ENCODE data around the gene BMX.

BMX gene

DNA sequence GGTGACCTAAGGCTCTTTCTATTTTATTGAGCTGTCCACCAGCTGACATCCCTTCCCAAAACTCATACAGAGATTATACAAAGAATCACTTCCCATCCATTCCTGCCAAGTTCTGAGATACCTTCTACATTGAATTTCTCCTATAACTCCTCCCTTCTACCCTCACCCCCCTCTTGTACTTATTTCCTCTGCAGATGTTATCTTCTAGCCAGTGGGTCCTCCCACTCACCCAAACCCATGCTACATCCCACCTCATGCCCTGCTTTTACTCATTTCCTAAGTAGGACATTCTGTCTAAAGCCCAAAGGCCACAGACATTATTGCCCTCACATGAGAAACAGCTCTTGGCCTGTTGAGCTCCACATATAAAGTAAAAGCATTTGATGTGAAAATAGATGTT is 28.6 kb downstream of the BMX start:
- no peak for DNase-seq (ENCODE audit: low read depth, low spot score)
- Histone ChIP-seq H3K36me3 (ENCODE audit: control insufficient read depth, insufficient read depth, low read length) (no peaks in the 10 kb centered on the region), H3K9me3 (ENCODE audit: control insufficient read depth, insufficient read depth, low read length) (no peaks in the 10 kb centered on the region), H3K27ac (ENCODE audit: low read length) (no peak overlapping the region), H3K4me3 (ENCODE audit: low read length) (no peak overlapping the region), H3K27me3 (ENCODE audit: control insufficient read depth, insufficient read depth, low read length) (no peaks in the 10 kb centered on the region), H3K4me1 (ENCODE audit: control insufficient read depth, insufficient read depth, low read length) (no peaks in the 10 kb centered on the region)

GRCh38 chrX:15530318-15530717 is 29.7 kb downstream of the BMX start:
- no peak for DNase-seq (ENCODE audit: low read depth, low spot score)
- Histone ChIP-seq H3K27ac (ENCODE audit: low read length) (no peak overlapping the region), H3K9me3 (ENCODE audit: control insufficient read depth, insufficient read depth, low read length) (no peaks in the 10 kb centered on the region), H3K27me3 (ENCODE audit: control insufficient read depth, insufficient read depth, low read length) (no peaks in the 10 kb centered on the region), H3K4me3 (ENCODE audit: low read length) (no peak overlapping the region), H3K36me3 (ENCODE audit: control insufficient read depth, insufficient read depth, low read length) (no peaks in the 10 kb centered on the region), H3K4me1 (ENCODE audit: control insufficient read depth, insufficient read depth, low read length) (no peaks in the 10 kb centered on the region)
- no CpG with 5 or more reads among the region's 6 CpGs for WGBS (ENCODE audit: insufficient coverage, insufficient read length)

DNA sequence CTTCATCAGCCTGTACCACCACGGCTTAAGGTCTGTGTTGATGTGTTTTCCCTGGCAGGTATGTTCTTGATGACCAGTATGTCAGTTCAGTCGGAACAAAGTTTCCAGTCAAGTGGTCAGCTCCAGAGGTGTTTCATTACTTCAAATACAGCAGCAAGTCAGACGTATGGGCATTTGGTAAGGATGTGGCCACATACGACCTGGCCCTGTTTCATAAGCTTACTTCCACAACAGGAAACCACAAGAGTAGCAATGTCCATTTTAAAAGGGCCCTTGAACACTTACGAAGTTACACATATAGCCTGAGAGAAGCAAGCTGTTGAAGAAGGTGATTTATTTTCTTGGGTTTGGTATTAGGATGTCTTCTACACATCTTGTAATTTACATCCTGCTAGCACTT is 46.1 kb downstream of the BMX start:
- WGBS (ENCODE audit: insufficient coverage, insufficient read length) = no CpG with 5 or more reads among the region's 5 CpGs
- no peaks in the 10 kb centered on the region for H3K4me1 ChIP-seq (ENCODE audit: control insufficient read depth, insufficient read depth, low read length)
- no peaks in the 10 kb centered on the region for H3K27me3 ChIP-seq (ENCODE audit: control insufficient read depth, insufficient read depth, low read length)
- DNase-seq (ENCODE audit: low read depth, low spot score) = no peak
- H3K9me3 ChIP-seq (ENCODE audit: control insufficient read depth, insufficient read depth, low read length) = no peaks in the 10 kb centered on the region
- H3K36me3 ChIP-seq (ENCODE audit: control insufficient read depth, insufficient read depth, low read length) = no peaks in the 10 kb centered on the region
- H3K27ac ChIP-seq (ENCODE audit: low read length) = no peak overlapping the region
- no peak overlapping the region for H3K4me3 ChIP-seq (ENCODE audit: low read length)

DNA sequence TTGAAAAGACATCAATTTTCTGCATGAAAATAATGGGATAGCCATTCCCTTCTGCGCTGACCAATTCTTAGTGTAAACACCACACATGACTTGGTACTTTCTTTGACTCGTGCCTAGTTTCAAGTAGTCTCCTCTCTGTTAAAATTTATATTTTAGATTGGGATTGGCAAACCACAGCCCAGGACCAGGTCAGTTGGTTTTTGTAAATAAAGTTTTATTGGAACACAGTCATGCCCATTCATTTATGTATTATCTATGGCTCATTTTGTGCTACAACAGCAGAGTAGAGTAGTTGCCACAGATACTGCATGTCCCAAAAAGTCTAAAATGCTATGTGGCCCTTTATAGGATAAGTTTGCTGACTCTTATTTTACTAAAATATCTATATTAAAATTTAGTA is 46.7 kb downstream of the BMX start:
- no peak for DNase-seq (ENCODE audit: low read depth, low spot score)
- no CpG with 5 or more reads among the region's 2 CpGs for WGBS (ENCODE audit: insufficient coverage, insufficient read length)
- H3K27me3 ChIP-seq (ENCODE audit: control insufficient read depth, insufficient read depth, low read length) = no peaks in the 10 kb centered on the region
- no peaks in the 10 kb centered on the region for H3K4me1 ChIP-seq (ENCODE audit: control insufficient read depth, insufficient read depth, low read length)
- H3K27ac ChIP-seq (ENCODE audit: low read length) = no peak overlapping the region
- no peaks in the 10 kb centered on the region for H3K9me3 ChIP-seq (ENCODE audit: control insufficient read depth, insufficient read depth, low read length)
- H3K36me3 ChIP-seq (ENCODE audit: control insufficient read depth, insufficient read depth, low read length) = no peaks in the 10 kb centered on the region
- H3K4me3 ChIP-seq (ENCODE audit: low read length) = no peak overlapping the region

- no peak for DNase-seq (ENCODE audit: low read depth, low spot score)
- Histone ChIP-seq H3K4me3 (ENCODE audit: low read length) (no peak overlapping the region), H3K27me3 (ENCODE audit: control insufficient read depth, insufficient read depth, low read length) (no peaks in the 10 kb centered on the region), H3K9me3 (ENCODE audit: control insufficient read depth, insufficient read depth, low read length) (no peaks in the 10 kb centered on the region), H3K36me3 (ENCODE audit: control insufficient read depth, insufficient read depth, low read length) (no peaks in the 10 kb centered on the region), H3K27ac (ENCODE audit: low read length) (no peak overlapping the region), H3K4me1 (ENCODE audit: control insufficient read depth, insufficient read depth, low read length) (no peaks in the 10 kb centered on the region)
- WGBS (ENCODE audit: insufficient coverage, insufficient read length) = no CpG with 5 or more reads among the region's 8 CpGs
Measured at GRCh38 chrX:15549189-15550012, 48.8 kb downstream of the BMX start.

DNA sequence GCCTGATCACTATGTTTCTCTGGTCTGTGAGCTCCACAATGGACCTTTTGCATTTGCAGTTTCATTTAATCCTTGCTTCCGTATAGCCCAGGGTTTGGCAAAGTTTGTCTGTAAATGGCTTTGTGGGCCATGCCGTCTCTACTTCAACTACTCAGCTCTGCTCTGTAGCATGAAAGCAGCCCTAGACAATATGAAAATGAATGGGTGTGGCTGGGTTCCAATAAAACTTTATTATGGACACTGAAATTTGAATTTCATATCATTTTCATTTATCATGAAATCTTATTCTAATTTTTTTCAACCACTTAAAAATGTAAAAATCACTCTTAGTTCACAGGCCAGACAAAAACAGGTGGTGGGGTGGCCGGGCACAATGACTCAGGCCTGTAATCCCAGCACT is 58.6 kb downstream of the BMX start:
- Histone ChIP-seq H3K4me1 (ENCODE audit: control insufficient read depth, insufficient read depth, low read length) (no peaks in the 10 kb centered on the region), H3K27ac (ENCODE audit: low read length) (no peak overlapping the region), H3K36me3 (ENCODE audit: control insufficient read depth, insufficient read depth, low read length) (no peaks in the 10 kb centered on the region), H3K4me3 (ENCODE audit: low read length) (no peak overlapping the region), H3K27me3 (ENCODE audit: control insufficient read depth, insufficient read depth, low read length) (no peaks in the 10 kb centered on the region), H3K9me3 (ENCODE audit: control insufficient read depth, insufficient read depth, low read length) (no peaks in the 10 kb centered on the region)
- no peak for DNase-seq (ENCODE audit: low read depth, low spot score)
- no CpG with 5 or more reads among the region's 3 CpGs for WGBS (ENCODE audit: insufficient coverage, insufficient read length)

- no peak overlapping the region for H3K27ac ChIP-seq (ENCODE audit: low read length)
- no CpG with 5 or more reads among the region's 3 CpGs for WGBS (ENCODE audit: insufficient coverage, insufficient read length)
- H3K4me3 ChIP-seq (ENCODE audit: low read length) = no peak overlapping the region
- no peaks in the 10 kb centered on the region for H3K9me3 ChIP-seq (ENCODE audit: control insufficient read depth, insufficient read depth, low read length)
- H3K36me3 ChIP-seq (ENCODE audit: control insufficient read depth, insufficient read depth, low read length) = no peaks in the 10 kb centered on the region
- DNase-seq (ENCODE audit: low read depth, low spot score) = no peak
- no peaks in the 10 kb centered on the region for H3K27me3 ChIP-seq (ENCODE audit: control insufficient read depth, insufficient read depth, low read length)
- H3K4me1 ChIP-seq (ENCODE audit: control insufficient read depth, insufficient read depth, low read length) = no peaks in the 10 kb centered on the region
Measured at GRCh38 chrX:15560924-15561323, 60.3 kb downstream of the BMX start.

DNA sequence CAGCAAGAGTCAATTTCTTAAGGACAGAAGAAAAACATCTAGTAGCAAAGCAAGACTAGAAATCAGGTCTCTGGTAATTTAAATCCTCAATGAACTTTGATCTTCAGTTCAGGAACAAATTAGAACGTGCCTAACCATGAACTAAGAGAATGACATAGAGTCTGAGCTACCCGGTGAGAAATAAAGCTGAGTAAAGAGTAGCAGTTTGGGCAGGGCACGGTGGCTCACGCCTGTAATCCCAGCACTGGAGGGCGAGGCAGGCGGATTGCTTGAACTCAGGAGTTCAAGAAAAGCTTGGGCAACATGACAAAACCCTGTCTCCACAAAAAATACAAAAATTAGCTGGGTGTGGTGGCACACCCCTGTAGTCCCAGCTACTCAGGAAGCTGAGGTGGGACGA is 62.4 kb downstream of the BMX start:
- H3K36me3 ChIP-seq (ENCODE audit: control insufficient read depth, insufficient read depth, low read length) = no peaks in the 10 kb centered on the region
- no CpG with 5 or more reads among the region's 7 CpGs for WGBS (ENCODE audit: insufficient coverage, insufficient read length)
- no peaks in the 10 kb centered on the region for H3K9me3 ChIP-seq (ENCODE audit: control insufficient read depth, insufficient read depth, low read length)
- no peaks in the 10 kb centered on the region for H3K27me3 ChIP-seq (ENCODE audit: control insufficient read depth, insufficient read depth, low read length)
- H3K27ac ChIP-seq (ENCODE audit: low read length) = no peak overlapping the region
- H3K4me3 ChIP-seq (ENCODE audit: low read length) = no peak overlapping the region
- H3K4me1 ChIP-seq (ENCODE audit: control insufficient read depth, insufficient read depth, low read length) = no peaks in the 10 kb centered on the region
- DNase-seq (ENCODE audit: low read depth, low spot score) = no peak

DNA sequence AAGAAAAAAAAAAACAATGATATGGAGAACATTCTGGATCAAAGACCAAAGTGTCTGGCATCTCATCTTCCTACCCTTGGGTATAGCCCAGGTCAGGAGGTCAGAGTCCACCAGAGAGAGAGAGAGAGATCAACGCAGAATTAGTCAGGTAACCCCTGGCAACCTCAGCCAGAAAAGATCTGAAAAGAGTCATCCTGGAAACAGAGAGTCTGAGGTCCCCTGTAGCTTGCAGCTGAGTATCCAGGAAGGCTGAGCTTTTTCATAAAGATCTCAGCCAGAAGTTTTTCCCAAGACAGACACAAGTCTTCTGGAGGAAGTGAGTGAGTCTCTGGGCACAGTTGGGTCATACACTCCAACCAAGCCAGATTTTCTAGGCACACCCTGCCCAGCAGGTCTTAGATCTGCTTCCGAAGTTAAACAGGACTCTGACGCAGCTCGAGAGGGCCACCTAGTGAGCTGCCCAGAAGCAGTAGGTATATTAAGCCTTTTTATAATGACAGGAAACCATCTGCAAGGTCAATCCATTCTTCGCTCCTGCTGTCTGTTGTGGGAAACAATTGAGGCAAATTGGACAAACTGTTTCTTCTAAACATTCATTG is 64.5 kb downstream of the BMX start:
- no CpG with 5 or more reads among the region's 5 CpGs for WGBS (ENCODE audit: insufficient coverage, insufficient read length)
- Histone ChIP-seq H3K4me3 (ENCODE audit: low read length) (no peak overlapping the region), H3K4me1 (ENCODE audit: control insufficient read depth, insufficient read depth, low read length) (no peaks in the 10 kb centered on the region), H3K36me3 (ENCODE audit: control insufficient read depth, insufficient read depth, low read length) (no peaks in the 10 kb centered on the region), H3K27me3 (ENCODE audit: control insufficient read depth, insufficient read depth, low read length) (no peaks in the 10 kb centered on the region), H3K9me3 (ENCODE audit: control insufficient read depth, insufficient read depth, low read length) (no peaks in the 10 kb centered on the region), H3K27ac (ENCODE audit: low read length) (no peak overlapping the region)
- DNase-seq (ENCODE audit: low read depth, low spot score) = no peak

DNA sequence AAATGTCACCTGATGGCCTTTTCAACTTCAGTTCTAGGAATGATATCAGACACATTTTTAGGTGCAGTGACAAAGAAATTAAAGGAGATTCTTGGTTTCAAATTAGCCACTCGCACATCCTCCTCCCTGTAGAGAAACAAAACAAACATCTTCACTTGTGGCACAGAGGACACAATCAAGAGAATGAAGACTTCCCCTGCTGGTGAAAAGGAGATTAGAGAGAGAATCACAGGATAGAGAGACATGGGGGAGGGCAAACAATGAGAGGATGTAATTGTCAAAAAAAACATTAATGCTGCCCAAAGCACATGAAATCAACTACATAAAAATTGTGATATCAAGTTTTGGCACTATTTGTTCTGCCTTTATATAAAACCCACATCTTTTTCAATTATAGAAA is 65.6 kb downstream of the BMX start:
- Histone ChIP-seq H3K9me3 (ENCODE audit: control insufficient read depth, insufficient read depth, low read length) (no peaks in the 10 kb centered on the region), H3K27me3 (ENCODE audit: control insufficient read depth, insufficient read depth, low read length) (no peaks in the 10 kb centered on the region), H3K4me1 (ENCODE audit: control insufficient read depth, insufficient read depth, low read length) (no peaks in the 10 kb centered on the region), H3K27ac (ENCODE audit: low read length) (no peak overlapping the region), H3K4me3 (ENCODE audit: low read length) (no peak overlapping the region), H3K36me3 (ENCODE audit: control insufficient read depth, insufficient read depth, low read length) (no peaks in the 10 kb centered on the region)
- DNase-seq (ENCODE audit: low read depth, low spot score) = no peak
- no CpG with 5 or more reads among the region's 1 CpG for WGBS (ENCODE audit: insufficient coverage, insufficient read length)

GRCh38 chrX:15567267-15567666 is 66.7 kb downstream of the BMX start:
- Histone ChIP-seq H3K27ac (ENCODE audit: low read length) (no peak overlapping the region), H3K4me3 (ENCODE audit: low read length) (no peak overlapping the region), H3K4me1 (ENCODE audit: control insufficient read depth, insufficient read depth, low read length) (no peaks in the 10 kb centered on the region), H3K36me3 (ENCODE audit: control insufficient read depth, insufficient read depth, low read length) (no peaks in the 10 kb centered on the region), H3K9me3 (ENCODE audit: control insufficient read depth, insufficient read depth, low read length) (no peaks in the 10 kb centered on the region), H3K27me3 (ENCODE audit: control insufficient read depth, insufficient read depth, low read length) (no peaks in the 10 kb centered on the region)
- DNase-seq (ENCODE audit: low read depth, low spot score) = no peak
- no CpG with 5 or more reads among the region's 1 CpG for WGBS (ENCODE audit: insufficient coverage, insufficient read length)
